Measurements from ENCODE around the gene FSHB.
A peak's percentile ranks its signal among the peaks of the same experiment; 100 is the strongest.
"Not testable (repeated sequence)": the region's sequence is repeated elsewhere in the genome, so short reads cannot be mapped to it uniquely, and the experiment has no call there.

FSHB gene

DNA sequence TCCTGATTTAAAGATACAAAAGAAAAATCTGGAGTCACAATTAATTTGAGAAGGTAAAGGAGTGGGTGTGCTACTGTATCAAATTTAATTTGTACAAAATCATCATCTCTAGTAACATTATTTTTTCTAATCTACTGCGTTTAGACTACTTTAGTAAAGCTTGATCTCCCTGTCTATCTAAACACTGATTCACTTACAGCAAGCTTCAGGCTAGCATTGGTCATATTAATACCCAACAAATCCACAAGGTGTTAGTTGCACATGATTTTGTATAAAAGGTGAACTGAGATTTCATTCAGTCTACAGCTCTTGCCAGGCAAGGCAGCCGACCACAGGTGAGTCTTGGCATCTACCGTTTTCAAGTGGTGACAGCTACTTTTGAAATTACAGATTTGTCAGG, at the start of gene FSHB:
Gene FSHB, plus strand, starts transcription at position 301 of the 400 bp plus-strand sequence. CDS start 889 bp downstream, outside the sequence.
- DNase-seq (ENCODE audit: low read depth): no peak
- TF ChIP-seq, protein P1, sequence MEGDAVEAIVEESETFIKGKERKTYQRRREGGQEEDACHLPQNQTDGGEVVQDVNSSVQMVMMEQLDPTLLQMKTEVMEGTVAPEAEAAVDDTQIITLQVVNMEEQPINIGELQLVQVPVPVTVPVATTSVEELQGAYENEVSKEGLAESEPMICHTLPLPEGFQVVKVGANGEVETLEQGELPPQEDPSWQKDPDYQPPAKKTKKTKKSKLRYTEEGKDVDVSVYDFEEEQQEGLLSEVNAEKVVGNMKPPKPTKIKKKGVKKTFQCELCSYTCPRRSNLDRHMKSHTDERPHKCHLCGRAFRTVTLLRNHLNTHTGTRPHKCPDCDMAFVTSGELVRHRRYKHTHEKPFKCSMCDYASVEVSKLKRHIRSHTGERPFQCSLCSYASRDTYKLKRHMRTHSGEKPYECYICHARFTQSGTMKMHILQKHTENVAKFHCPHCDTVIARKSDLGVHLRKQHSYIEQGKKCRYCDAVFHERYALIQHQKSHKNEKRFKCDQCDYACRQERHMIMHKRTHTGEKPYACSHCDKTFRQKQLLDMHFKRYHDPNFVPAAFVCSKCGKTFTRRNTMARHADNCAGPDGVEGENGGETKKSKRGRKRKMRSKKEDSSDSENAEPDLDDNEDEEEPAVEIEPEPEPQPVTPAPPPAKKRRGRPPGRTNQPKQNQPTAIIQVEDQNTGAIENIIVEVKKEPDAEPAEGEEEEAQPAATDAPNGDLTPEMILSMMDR (conservative IDR thresholded peaks at IDR 0.05; ENCODE audit: low read depth, low read length): no peak
- H3K4me3 ChIP-seq (ENCODE audit: low read depth, low read length): no peak within 1 kb of the TSS

DNA sequence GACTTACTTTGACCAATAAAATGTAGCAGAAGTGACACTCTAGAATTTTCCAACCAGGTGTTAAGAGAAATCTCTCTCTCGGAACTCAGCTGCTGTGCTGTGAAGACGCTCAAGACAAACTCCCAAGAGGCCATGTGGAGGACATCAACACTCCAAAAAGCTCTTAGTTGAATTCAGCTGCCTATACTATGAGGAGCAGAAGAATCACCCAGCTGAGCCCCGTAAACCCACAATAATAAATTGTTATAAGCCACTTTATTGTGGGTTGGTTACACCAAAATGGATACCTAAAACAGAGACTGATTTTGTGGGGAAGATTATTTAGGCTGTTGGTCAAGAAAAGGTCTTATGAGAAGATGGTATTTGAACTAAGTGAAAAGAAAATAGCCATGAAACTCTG, 44.1 kb upstream of the FSHB start:
- TF ChIP-seq, protein P1 (conservative IDR thresholded peaks at IDR 0.05; ENCODE audit: low read depth, low read length): no peak
- DNase-seq (ENCODE audit: low read depth): no peak
- H3K4me3 ChIP-seq (ENCODE audit: low read depth, low read length): no peak overlapping the region

DNA sequence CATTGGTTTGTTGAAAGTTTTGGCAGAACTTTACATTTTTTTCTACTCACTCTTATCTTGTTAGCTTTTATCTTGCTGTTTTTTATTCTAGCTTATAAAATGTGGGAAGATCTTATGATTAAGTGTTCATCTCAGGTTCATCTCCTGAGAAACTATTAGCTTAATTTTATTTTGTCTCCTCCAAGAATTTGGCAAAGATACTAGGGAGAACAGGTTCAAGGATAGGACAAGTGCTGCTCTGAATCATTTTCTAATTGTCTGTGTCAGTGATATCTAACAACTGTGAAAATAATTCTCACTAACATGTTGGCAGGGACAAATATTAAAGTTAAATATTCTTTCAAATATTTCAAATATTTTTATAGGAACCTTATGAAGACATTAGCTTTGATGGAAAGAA, 38.2 kb upstream of the FSHB start:
- DNase-seq (ENCODE audit: low read depth): no peak
- no peak overlapping the region for H3K4me3 ChIP-seq (ENCODE audit: low read depth, low read length)
- TF ChIP-seq, protein P1 (conservative IDR thresholded peaks at IDR 0.05; ENCODE audit: low read depth, low read length): no peak

DNA sequence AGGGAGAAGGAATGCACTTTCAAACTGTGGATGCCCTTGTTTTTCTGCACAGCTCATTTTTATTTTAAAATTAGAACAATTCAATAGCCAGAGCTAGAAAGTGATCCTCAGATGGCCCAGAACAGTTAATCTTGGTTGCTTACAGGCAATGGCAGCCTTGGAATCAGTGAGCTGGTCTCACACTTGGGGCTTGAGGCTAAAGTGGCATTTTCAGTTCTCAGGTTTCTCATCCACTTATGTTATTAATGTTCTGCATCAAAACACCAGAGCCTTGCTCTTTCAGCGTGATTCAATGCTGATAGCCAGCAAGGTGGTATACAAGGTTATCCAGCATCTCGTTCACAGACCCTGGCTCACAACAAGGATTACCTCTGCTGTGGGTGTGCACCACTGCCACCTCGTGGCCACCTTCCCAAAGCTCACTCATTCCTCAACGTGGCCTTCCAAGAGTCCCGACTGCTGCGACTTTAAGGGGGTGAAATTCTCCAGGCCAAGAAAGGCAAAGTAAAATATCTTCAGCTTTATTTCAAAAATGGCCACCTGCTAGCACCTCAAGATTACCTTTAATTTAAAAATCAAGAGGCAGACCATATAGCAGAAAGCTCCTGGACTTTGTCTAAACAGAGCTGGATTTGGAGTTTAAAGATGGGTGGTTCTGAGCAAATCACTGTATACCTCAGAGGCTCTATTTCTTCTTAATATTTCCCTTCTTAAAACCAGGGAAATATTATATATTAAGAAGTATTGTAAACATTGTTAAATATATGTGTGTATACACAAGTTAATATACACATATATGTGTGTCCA, 34.2 kb upstream of the FSHB start:
- TF ChIP-seq, protein P1 (conservative IDR thresholded peaks at IDR 0.05; ENCODE audit: low read depth, low read length): peak; percentile 89
- peak; percentile 66 for DNase-seq (ENCODE audit: low read depth)
- no peak overlapping the region for H3K4me3 ChIP-seq (ENCODE audit: low read depth, low read length)

DNA sequence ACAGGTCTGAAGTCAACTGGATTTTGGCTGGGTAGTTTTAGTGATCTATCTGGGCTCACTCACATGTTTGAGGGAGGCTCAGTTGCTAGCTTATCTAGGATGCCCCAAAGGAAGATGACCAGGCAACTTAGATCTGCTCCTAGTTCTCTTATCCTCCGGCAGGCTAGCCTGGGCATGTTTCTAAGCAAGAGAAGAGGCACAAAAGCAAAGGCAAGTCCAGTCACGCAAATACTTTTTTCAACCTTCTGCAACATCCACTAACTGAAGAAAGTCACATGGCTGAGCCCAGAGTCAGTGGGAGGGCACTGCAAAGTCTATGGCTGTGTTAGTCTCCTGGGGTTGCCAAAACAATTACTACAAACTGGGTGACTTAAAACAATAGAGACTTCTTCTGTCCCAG, 32.9 kb upstream of the FSHB start:
- no peak overlapping the region for H3K4me3 ChIP-seq (ENCODE audit: low read depth, low read length)
- no peak for DNase-seq (ENCODE audit: low read depth)
- TF ChIP-seq, protein P1 (conservative IDR thresholded peaks at IDR 0.05; ENCODE audit: low read depth, low read length): no peak

DNA sequence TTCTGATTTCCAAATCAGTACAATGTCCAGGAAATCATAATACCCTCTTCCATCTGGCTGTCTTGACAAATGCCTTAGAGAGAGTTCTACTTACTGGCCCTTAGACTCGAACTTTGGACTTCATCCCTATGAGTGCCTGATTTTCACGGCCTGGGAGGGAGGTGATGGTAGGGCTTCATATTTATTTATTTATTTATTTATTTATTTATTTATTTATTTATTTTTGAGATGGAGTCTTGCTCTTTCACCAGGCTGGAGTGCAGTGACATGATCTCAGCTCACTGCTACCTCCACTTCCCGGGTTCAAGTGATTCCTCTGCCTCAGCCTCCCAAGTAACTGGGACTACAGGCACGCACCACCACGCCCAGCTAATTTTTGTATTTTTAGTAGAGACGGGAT, 27.8 kb upstream of the FSHB start:
- H3K4me3 ChIP-seq (ENCODE audit: low read depth, low read length); DNase-seq (ENCODE audit: low read depth): not testable (repeated sequence)

DNA sequence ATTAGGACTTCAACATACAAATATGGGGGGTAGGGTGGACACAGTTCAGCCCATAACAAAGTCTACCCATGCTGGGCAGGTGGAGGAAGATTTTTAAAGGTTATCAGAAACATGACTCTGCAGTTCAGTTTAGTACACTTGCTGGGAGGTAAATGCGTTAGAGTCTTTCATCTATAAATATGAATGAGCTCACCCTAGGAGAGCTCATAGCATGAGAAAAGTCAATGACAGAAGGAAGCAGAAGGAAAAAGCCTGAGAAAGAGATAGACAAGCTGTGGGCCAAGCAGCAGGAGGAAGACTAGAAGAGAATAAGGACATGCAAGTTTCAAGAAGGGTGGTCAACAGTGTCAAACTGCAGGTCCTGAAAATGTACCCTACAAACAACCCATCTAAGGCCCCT, 27.0 kb upstream of the FSHB start:
- TF ChIP-seq, protein P1 (conservative IDR thresholded peaks at IDR 0.05; ENCODE audit: low read depth, low read length): no peak
- DNase-seq (ENCODE audit: low read depth): no peak
- no peak overlapping the region for H3K4me3 ChIP-seq (ENCODE audit: low read depth, low read length)
